Uterus (tissue), 4 donors: ENCODE results near the gene DDX23. TPM values are rescaled to one million over a fixed set of nuclear protein-coding genes. Genes with fewer than 3 reads are reported as not detected.

Experiments used
- DNase-seq, 2 donors: peaks; one replicate each; pipeline ENCODE4 v3.0.0-alpha.2; 2019 to 2020
- H3K27ac ChIP-seq, 2 donors: fragments of 200-600 bp; sonication (generic); 1 replicate in 1 of 2; 2 replicates in 1 of 2; pipeline ENCODE4 v1.5.1; 2016 to 2018
- H3K27me3 ChIP-seq, 2 donors: fragments of 200-600 bp; sonication (generic); one replicate each; pipeline ENCODE4 v1.5.1; 2018 to 2019; ENCODE audit warnings: control low read depth in 1 of 2
- H3K36me3 ChIP-seq, 2 donors: fragments of 200-600 bp; sonication (generic); one replicate each; pipeline ENCODE4 v1.5.1; 2019; ENCODE audit warnings: control low read depth in 1 of 2
- H3K4me1 ChIP-seq, 2 donors: fragments of 200-600 bp; sonication (generic); one replicate each; pipeline ENCODE4 v1.5.1; 2018 to 2019; ENCODE audit warnings: control low read depth in 1 of 2
- H3K4me3 ChIP-seq, 2 donors: fragments of 200-600 bp; sonication (generic); 1 replicate in 1 of 2; 2 replicates in 1 of 2; pipeline ENCODE4 v1.5.1; 2018 to 2019; ENCODE audit warnings: mild to moderate bottlenecking in 1 of 2
- H3K9me3 ChIP-seq, 2 donors: fragments of 200-600 bp; sonication (generic); one replicate each; pipeline ENCODE4 v1.5.1; 2019; ENCODE audit warnings: control low read depth in 1 of 2
- POLR2A ChIP-seq, 2 donors: fragments of 450-650 bp; IDR thresholded peaks; one replicate each; pipeline ENCODE4 v1.6.1; 2016; ENCODE audit warnings: antibody characterized with exemption in 2 of 2, mild to moderate bottlenecking in 1 of 2, moderate library complexity in 1 of 2
- intact Hi-C: fragments of 100-400 bp; cut with DNase I; formaldehyde crosslinking; loops from one replicate; pipeline ENCODE4 v1.15.1; 2023; ENCODE audit warnings: low total_unique reads
- total RNA-seq, 4 donors: library from RNA; depleted of rRNA in 3 of 4; stranded (reverse); fragments of >200 nt in 3 of 4; gene quantifications; one replicate each; pipeline versions ENCODE4 v1.1.0 to v1.2.4, GENCODE V29; 2014 to 2023
- TF ChIP-seq, protein P1 (sequence below), 4 experiments: fragments of 200-600 bp in 2 of 4; fragments of 450-650 bp in 2 of 4; sonication (generic) in 2 of 4; IDR thresholded peaks; one replicate each; pipeline ENCODE4 v1.5.1; 2016 to 2019; ENCODE audit warnings: antibody characterized with exemption in 4 of 4, mild to moderate bottlenecking in 2 of 4, moderate library complexity in 1 of 4
- donor health status: DM: yes; HTN: yes; CAD: no.

DDX23 gene
- total RNA-seq, 4 donors from 2014 or later = 43.8 to 238 (median 81.8) TPM

DNA sequence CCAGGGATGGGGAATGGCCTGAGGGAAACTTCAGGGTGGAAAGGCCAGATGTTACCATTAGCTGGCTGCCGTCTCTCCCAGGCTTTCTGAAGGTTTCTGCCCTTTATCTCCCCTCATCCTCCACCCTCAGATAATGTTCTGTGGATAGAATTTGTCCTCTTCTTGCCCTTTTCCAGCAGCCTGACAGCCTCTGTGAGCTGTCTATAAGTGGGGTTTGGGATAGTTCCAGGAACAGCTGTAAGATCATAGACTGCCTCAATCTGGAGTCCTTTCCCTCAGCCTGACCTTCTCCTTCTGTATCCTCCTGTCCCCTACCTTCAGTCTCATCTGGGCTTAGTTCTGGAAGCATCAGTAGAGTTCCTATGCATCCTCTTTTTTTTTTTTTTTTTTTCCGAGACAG is 16.5 kb upstream of the DDX23 start:
- intact Hi-C loops = no loop called here

DNA sequence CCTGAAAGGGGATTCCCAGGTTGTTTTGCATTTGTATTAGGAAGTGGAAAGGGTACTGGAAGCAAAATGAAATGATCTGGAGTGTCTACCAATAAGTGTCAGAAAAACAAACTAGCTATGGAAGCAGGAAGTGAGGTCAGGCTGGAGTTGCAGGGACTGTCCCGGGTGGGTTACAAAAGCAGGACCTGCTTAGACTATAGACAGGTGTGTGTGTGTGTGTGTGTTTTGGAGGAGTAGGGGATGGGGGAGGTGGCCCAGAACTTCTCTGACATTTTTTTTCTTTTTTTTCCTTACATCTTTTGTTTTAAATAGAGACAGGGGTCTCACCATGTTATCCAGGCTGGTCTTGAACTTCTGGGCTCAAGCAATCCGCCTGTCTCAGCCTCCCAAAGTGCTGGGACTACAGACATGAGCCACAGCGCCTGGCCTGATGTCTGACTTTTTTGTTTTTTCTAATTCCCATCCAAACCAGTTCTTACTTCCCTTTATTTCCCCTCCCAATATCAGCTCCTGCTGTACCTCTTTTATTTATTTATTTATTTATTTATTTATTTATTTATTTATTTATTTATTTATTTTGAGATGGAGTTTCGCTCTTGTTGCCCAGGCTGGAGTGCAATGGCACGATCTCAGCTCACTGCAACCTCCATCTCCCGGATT is 14.2 kb upstream of the DDX23 start:
- H3K4me1 ChIP-seq = no peaks in the 10 kb centered on the region
- H3K4me3 ChIP-seq = peak overlapping the region; percentile 43 to 62
- intact Hi-C loops = no loop called here
- H3K27ac ChIP-seq = peak overlapping the region; percentile 18 to 29
- no peaks in the 10 kb centered on the region for H3K27me3 ChIP-seq
- H3K36me3 ChIP-seq = no peaks in the 10 kb centered on the region
- TF ChIP-seq POLR2A (IDR thresholded peaks at IDR 0.05) = no peak
- TF ChIP-seq, protein P1, sequence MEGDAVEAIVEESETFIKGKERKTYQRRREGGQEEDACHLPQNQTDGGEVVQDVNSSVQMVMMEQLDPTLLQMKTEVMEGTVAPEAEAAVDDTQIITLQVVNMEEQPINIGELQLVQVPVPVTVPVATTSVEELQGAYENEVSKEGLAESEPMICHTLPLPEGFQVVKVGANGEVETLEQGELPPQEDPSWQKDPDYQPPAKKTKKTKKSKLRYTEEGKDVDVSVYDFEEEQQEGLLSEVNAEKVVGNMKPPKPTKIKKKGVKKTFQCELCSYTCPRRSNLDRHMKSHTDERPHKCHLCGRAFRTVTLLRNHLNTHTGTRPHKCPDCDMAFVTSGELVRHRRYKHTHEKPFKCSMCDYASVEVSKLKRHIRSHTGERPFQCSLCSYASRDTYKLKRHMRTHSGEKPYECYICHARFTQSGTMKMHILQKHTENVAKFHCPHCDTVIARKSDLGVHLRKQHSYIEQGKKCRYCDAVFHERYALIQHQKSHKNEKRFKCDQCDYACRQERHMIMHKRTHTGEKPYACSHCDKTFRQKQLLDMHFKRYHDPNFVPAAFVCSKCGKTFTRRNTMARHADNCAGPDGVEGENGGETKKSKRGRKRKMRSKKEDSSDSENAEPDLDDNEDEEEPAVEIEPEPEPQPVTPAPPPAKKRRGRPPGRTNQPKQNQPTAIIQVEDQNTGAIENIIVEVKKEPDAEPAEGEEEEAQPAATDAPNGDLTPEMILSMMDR (IDR thresholded peaks at IDR 0.05) = peak in 1 of 4 experiments; percentile 16
- no peak for DNase-seq
- H3K9me3 ChIP-seq = no peaks in the 10 kb centered on the region

More for the DNA sequence above, 16.5 kb upstream of the DDX23 start:
- no peak for DNase-seq
- H3K27ac ChIP-seq = no peak overlapping the region
- no peak for TF ChIP-seq POLR2A (IDR thresholded peaks at IDR 0.05)
- TF ChIP-seq, protein P1 (IDR thresholded peaks at IDR 0.05) = no peak
- H3K4me3 ChIP-seq = no peak overlapping the region
- no peaks in the 10 kb centered on the region for H3K9me3 ChIP-seq
- no peaks in the 10 kb centered on the region for H3K4me1 ChIP-seq
- no peaks in the 10 kb centered on the region for H3K36me3 ChIP-seq
- no peaks in the 10 kb centered on the region for H3K27me3 ChIP-seq

DNA sequence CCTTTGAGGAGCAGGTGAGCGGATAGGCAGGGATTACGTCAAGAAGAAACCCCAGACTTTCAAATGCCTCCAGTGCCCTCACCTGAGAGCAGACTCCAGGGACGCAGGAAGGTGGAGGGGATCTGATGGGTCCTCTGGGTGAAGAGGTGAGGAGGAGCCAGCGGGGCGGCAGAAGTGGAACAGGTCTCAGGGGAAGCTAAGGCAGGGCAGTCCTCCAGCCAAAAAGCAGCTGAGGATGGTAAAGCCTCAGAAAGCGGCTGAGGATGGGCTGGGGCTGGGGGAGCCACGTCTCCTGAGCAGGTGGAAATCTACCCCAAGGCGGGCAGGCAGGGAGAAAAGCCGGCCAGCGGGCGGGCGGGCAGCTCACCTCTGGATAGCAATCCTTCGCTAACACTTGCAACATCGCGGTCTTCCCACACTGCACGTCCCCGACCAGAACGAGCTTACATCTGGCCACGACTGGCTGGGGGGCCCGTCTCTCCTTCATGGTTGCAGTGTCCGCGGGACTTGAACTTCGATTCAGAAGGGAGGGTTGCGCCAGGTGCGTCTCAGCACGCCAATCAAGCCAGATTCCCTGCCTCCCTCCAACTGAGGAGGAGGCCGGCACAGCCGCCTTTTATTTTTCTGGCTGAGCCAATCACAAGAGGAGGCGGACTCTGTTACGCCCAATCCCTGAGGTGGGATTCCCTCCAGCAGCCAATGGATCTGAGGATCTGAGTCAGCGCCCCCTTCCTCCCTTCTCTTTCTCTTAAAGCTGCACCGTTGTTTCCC is 13.5 kb upstream of the DDX23 start, which contains the start of gene RND1:
Gene RND1 (minus strand): TSS at position 590 of the 771 bp plus-strand sequence. CDS start 103 bp downstream, at position 487.
- no peaks in the 10 kb centered on the region for H3K36me3 ChIP-seq
- peak; percentile 91 to 99 for TF ChIP-seq POLR2A (IDR thresholded peaks at IDR 0.05)
- TF ChIP-seq, protein P1 (IDR thresholded peaks at IDR 0.05) = peak in 2 of 4 experiments; percentile 7 to 26
- peak within 1 kb of the TSS; percentile 43 to 62 for H3K4me3 ChIP-seq
- peak within 1 kb of the TSS; percentile 29 to 41 for H3K27ac ChIP-seq
- intact Hi-C loops = no loop called here
- no peaks in the 10 kb centered on the region for H3K27me3 ChIP-seq
- no peaks in the 10 kb centered on the region for H3K9me3 ChIP-seq
- H3K4me1 ChIP-seq = no peaks in the 10 kb centered on the region
- DNase-seq = peak; percentile 85 to 92

DNA sequence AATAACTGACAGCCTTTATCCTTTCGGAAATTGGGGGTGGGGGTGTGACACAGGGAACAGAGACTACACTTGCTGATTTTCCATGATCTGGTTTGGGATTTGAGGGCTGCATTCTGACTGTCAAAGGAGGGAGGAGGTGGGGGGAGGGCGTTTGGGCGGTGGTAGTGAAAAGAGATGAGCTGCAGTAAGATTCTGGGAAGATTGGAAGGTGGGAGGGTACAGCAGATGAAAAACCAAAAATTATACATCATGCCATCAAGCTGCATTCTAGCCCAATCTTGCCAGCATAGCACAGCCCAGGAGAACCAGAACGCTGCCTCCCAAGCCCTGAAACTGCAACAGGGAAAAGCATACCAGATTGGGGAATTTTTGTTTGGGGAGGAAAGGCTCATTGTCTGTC is 11.3 kb upstream of the DDX23 start:
- Histone ChIP-seq H3K4me1 (no peaks in the 10 kb centered on the region), H3K27me3 (no peaks in the 10 kb centered on the region), H3K4me3 (no peak overlapping the region), H3K9me3 (no peaks in the 10 kb centered on the region), H3K36me3 (no peaks in the 10 kb centered on the region), H3K27ac (no peak overlapping the region)
- DNase-seq = no peak
- TF ChIP-seq, protein P1 (IDR thresholded peaks at IDR 0.05) = no peak
- TF ChIP-seq POLR2A (IDR thresholded peaks at IDR 0.05) = no peak
- intact Hi-C loops = no loop called here

DNA sequence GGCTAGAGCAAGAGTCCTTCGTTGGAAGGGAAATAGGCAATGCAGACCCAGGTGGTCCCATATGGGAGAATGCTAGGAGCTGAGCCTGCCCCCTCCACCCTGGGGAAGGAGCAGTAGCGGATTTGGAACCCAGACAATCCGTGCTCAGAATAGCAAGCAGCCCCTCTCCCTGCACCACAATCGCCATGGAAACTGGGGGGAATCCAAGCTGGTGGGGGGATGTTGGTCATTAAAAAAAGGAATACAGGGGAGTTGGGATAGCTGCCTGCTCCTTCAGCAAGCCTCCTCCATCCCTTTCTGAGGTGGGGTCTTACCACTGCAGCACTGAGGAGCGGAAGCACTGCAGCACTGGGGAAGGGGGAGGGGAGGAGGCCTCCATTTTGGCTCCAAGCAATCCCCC is 10.8 kb upstream of the DDX23 start:
- no peak for DNase-seq
- no peaks in the 10 kb centered on the region for H3K4me1 ChIP-seq
- no peaks in the 10 kb centered on the region for H3K36me3 ChIP-seq
- TF ChIP-seq, protein P1 (IDR thresholded peaks at IDR 0.05) = no peak
- TF ChIP-seq POLR2A (IDR thresholded peaks at IDR 0.05) = no peak
- H3K27ac ChIP-seq = no peak overlapping the region
- no peaks in the 10 kb centered on the region for H3K27me3 ChIP-seq
- H3K4me3 ChIP-seq = no peak overlapping the region
- intact Hi-C loops = no loop called here
- H3K9me3 ChIP-seq = no peaks in the 10 kb centered on the region
